Peyer's patch (tissue), 4 donors: Measurements from ENCODE around the gene ERC2.

Experiments used
- POLR2A ChIP-seq, 2 donors: fragments of 450-650 bp; IDR thresholded peaks; one replicate each; pipeline ENCODE4 v1.5.1; 2017; ENCODE audit warnings: antibody characterized with exemption in 2 of 2, mild to moderate bottlenecking in 2 of 2, moderate library complexity in 2 of 2
- TF ChIP-seq, protein P1 (sequence below), 6 experiments: fragments of 450-650 bp in 4 of 6; fragments of 200-600 bp in 2 of 6; sonication (generic) in 1 of 6; IDR thresholded peaks; one replicate each; pipeline ENCODE4 v1.5.1; 2017 to 2019; ENCODE audit warnings: antibody characterized with exemption in 6 of 6, mild to moderate bottlenecking in 3 of 6, moderate library complexity in 1 of 6

DNA sequence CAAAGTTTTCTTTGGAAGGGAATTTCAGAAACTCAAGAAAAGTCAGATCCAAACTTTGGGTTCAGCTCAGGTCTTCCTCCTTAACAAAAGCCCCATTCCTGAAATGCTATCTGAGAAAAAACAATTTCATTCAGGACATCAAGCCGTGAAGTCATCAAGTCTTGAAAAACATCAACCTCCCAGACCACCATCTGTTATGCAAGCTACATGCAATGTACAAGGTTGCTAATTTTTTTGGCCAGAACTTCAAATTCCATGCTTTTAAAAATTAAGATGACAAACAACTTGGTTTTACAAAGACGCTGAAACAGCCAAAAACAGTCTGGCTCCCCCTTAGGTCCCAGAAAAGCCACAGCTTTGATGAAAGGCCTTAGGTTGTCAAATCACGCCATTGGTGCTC, 927.3 kb downstream of the ERC2 start:
- TF ChIP-seq, protein P1, sequence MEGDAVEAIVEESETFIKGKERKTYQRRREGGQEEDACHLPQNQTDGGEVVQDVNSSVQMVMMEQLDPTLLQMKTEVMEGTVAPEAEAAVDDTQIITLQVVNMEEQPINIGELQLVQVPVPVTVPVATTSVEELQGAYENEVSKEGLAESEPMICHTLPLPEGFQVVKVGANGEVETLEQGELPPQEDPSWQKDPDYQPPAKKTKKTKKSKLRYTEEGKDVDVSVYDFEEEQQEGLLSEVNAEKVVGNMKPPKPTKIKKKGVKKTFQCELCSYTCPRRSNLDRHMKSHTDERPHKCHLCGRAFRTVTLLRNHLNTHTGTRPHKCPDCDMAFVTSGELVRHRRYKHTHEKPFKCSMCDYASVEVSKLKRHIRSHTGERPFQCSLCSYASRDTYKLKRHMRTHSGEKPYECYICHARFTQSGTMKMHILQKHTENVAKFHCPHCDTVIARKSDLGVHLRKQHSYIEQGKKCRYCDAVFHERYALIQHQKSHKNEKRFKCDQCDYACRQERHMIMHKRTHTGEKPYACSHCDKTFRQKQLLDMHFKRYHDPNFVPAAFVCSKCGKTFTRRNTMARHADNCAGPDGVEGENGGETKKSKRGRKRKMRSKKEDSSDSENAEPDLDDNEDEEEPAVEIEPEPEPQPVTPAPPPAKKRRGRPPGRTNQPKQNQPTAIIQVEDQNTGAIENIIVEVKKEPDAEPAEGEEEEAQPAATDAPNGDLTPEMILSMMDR (IDR thresholded peaks at IDR 0.05): no peak
- no peak for TF ChIP-seq POLR2A (IDR thresholded peaks at IDR 0.05)
